Measurements from ENCODE around the gene ANTXR2.

Gene ANTXR2

GRCh38 chr4:79982601-79983322 is 90.3 kb downstream of the ANTXR2 start:
- DNase-seq (ENCODE audit: low spot score) = no peak
- TF ChIP-seq CTCF (conservative IDR thresholded peaks at IDR 0.05; ENCODE audit: low read depth) = no peak
- H3K27ac ChIP-seq = no peak overlapping the region
- POLR2A ChIA-PET (ENCODE audit: low non-redundant PET) = no interaction called here
- CTCF ChIA-PET = no interaction called here

DNA sequence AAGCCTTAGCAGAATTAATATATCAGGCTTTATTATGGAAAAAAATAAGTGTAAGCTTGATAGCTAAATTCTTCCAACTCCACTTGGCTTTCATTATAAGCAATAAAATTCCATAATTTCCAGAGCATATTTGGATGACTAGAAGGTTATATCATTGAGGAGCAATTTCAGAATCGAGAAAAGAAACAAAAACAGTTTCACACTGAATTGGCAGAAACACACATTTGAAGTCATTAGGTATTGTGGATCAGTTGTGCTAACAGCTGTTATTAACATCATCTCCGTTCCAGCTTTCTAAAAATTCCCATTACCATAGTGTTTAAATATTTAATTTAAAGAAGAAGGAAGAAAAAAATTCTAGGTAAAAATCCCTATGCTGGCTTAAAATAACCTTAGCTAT is 92.6 kb downstream of the ANTXR2 start:
- POLR2A ChIA-PET (ENCODE audit: low non-redundant PET) = no interaction called here
- no peak for DNase-seq (ENCODE audit: low spot score)
- no peak for TF ChIP-seq CTCF (conservative IDR thresholded peaks at IDR 0.05; ENCODE audit: low read depth)

GRCh38 chr4:79979785-79980437 is 93.1 kb downstream of the ANTXR2 start:
- POLR2A ChIA-PET (ENCODE audit: low non-redundant PET) = no interaction called here
- CTCF ChIA-PET = interaction anchor here (0.6 to 0.8 kb wide), 3 partner anchors 13 to 1075 kb away, joined by 3 to 4 read pairs (median 4); no protein-coding TSS in a partner anchor
- TF ChIP-seq CTCF (conservative IDR thresholded peaks at IDR 0.05; ENCODE audit: low read depth) = no peak
- H3K27ac ChIP-seq = no peak overlapping the region
- DNase-seq (ENCODE audit: low spot score) = no peak

More for the DNA sequence above, 92.6 kb downstream of the ANTXR2 start:
- CTCF ChIA-PET = interaction anchor here (0.6 to 0.8 kb wide), 2 partner anchors 75 to 1076 kb away, joined by 3 to 4 read pairs; no protein-coding TSS in a partner anchor
- H3K27ac ChIP-seq = no peak overlapping the region

GRCh38 chr4:79977131-79977840 is 95.7 kb downstream of the ANTXR2 start:
- no peak for TF ChIP-seq CTCF (conservative IDR thresholded peaks at IDR 0.05; ENCODE audit: low read depth)
- ChIA-PET CTCF (interaction anchor here (0.7 kb wide), 1 partner anchor 20 kb away, joined by 3 read pairs; no protein-coding TSS in a partner anchor), POLR2A (ENCODE audit: low non-redundant PET) (no interaction called here)
- no peak overlapping the region for H3K27ac ChIP-seq
- no peak for DNase-seq (ENCODE audit: low spot score)

- no peak for DNase-seq (ENCODE audit: low spot score)
- ChIA-PET POLR2A (ENCODE audit: low non-redundant PET) (no interaction called here), CTCF (no interaction called here)
- TF ChIP-seq CTCF (conservative IDR thresholded peaks at IDR 0.05; ENCODE audit: low read depth) = no peak
- H3K27ac ChIP-seq = no peak overlapping the region
These were observed 108.4 kb downstream of the ANTXR2 start for GRCh38 chr4:79964400-79965211.

- no peak overlapping the region for H3K27ac ChIP-seq
- ChIA-PET POLR2A (ENCODE audit: low non-redundant PET) (no interaction called here), CTCF (no interaction called here)
- no peak for DNase-seq (ENCODE audit: low spot score)
- TF ChIP-seq CTCF (conservative IDR thresholded peaks at IDR 0.05; ENCODE audit: low read depth) = no peak
These were observed 109.0 kb downstream of the ANTXR2 start for GRCh38 chr4:79964020-79964399.
